Activated CD4-positive, alpha-beta T cell treated with anti-CD3 and anti-CD28 coated beads for 4 hours (primary cell): ENCODE measurements around the gene UNC5A.

Experiments used
- DNase-seq, 2 donors: peaks; one replicate each; pipeline ENCODE4 v3.0.0-alpha.2; 2020

Gene UNC5A

GRCh38 chr5:176781638-176782570 is 28.5 kb upstream of the UNC5A start:
- DNase-seq = no peak

GRCh38 chr5:176784218-176785165 is 25.9 kb upstream of the UNC5A start:
- DNase-seq = no peak

GRCh38 chr5:176785184-176786145 is 24.9 kb upstream of the UNC5A start:
- DNase-seq = no peak

DNA sequence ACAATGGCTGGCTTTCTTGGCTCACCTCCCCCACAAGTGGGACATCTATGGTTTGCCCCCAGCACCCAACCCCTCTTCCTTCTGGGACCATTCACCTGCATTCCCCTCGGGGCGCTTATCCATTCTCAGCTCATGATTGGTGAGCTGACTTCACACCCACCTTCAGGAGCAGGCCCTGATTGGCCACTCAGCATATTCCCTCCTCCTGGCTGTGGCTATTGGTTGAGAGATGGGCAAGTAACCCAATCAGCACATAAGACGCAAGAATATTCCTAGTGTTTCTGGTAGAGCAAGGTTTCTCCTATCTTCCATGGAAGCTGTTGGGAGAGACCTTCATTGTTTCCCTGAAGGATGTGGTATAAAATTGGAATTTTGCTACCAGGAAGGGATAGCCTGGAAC is 22.7 kb upstream of the UNC5A start:
- no peak for DNase-seq

DNA sequence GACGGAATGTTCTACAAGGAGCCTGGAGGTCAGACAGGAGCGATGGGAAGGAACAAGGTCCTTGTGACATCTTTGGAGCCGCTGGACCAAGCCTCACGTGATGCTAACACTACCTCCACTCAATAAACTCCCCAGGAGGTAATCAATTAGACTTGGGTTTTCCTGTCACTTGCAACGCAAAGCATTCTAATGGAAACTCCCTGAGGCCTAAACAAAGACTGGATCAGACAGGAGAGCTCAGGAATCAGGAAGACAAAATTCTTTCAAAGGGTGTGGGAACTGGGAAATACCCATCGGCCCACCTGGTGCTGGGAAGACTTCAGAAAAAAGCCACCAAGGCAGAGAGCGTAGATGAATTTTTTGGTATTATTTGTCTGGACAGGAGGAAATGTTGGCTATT is 22.3 kb upstream of the UNC5A start:
- no peak for DNase-seq

GRCh38 chr5:176788941-176789872 is 21.2 kb upstream of the UNC5A start:
- no peak for DNase-seq

- DNase-seq = no peak
Observed at GRCh38 chr5:176789873-176790615, 20.3 kb upstream of the UNC5A start.

DNA sequence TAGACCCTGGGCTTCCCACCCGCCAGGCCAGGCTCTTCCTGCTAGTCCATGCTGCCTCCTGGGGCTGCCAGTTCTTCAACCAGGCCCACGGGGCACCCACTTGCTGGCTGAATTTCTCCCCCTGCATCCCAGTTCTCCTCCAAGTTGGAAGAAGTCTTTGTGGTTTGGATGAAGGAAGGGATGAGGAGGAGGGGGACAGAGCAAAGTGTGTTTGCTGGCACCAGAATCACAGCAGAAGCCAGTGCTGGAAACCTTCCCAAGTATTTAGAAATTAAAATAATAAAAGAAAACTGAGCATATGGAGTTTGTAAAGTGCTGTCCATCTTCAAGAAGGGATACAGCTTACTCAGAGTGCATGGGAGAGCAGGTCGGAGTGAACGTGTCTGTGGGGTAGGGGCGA is 19.4 kb upstream of the UNC5A start:
- no peak for DNase-seq

GRCh38 chr5:176792655-176793342 is 17.6 kb upstream of the UNC5A start:
- no peak for DNase-seq

DNA sequence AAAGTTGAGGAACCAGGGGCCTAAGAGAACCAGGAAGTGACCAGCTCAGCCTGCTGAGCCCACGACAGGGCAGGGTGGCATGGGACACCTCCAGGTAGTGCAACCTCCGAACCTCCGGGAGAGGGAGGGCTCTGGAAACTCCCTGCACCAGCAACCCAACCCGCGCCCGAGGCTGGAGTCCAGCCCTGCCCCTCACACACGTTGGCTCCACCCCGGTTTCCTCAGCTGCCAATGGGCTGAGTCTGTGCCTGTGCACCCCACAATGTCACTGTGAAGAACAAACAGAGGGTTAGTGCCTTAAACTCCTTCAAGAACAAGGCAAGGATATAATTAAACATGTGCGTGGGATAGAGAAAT is 17.0 kb upstream of the UNC5A start:
- DNase-seq = no peak

DNA sequence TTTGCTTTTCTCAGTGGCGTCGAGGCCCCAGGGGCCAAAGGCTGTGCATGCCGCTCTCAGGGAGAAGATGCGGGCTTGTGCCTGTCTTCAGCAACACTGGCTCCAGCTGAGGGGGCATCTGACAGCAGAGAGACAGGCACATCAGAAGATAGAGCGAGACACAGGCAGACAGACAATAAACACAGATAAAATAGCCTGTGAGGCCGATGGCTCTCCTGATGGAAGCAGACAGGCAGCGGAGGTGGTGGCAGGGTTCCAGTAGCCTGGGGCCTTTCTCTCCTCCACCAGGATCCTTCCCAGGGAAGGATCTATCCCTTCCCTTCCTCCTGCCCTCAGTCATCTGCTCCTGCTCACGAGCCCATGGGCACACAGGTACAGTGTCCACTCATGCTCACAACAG is 16.6 kb upstream of the UNC5A start:
- DNase-seq = no peak

GRCh38 chr5:176794509-176794908 is 15.8 kb upstream of the UNC5A start:
- DNase-seq = no peak

DNA sequence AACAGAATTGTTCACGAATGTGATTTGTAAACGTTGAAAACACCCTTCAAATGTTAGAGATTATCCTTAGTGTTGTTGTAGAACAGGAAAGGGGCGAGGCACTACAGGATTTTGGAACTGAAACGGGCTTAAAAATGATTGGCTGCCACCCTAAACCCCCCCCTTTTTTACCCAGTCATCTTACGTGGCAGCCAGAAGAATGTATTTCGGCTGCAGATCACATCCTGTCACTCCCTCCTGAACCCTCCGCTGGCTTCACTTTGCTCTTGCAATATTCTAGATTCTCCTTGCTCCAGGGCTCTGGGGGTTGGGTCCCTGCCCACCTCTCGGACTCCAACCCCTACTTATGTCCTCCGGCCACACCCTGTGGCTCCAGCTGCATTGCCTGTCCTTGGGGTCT is 13.9 kb upstream of the UNC5A start:
- DNase-seq = no peak

- no peak for DNase-seq
Observed at GRCh38 chr5:176796970-176797369, 13.4 kb upstream of the UNC5A start.

- DNase-seq = no peak
Observed at GRCh38 chr5:176797456-176798050, 12.8 kb upstream of the UNC5A start.

DNA sequence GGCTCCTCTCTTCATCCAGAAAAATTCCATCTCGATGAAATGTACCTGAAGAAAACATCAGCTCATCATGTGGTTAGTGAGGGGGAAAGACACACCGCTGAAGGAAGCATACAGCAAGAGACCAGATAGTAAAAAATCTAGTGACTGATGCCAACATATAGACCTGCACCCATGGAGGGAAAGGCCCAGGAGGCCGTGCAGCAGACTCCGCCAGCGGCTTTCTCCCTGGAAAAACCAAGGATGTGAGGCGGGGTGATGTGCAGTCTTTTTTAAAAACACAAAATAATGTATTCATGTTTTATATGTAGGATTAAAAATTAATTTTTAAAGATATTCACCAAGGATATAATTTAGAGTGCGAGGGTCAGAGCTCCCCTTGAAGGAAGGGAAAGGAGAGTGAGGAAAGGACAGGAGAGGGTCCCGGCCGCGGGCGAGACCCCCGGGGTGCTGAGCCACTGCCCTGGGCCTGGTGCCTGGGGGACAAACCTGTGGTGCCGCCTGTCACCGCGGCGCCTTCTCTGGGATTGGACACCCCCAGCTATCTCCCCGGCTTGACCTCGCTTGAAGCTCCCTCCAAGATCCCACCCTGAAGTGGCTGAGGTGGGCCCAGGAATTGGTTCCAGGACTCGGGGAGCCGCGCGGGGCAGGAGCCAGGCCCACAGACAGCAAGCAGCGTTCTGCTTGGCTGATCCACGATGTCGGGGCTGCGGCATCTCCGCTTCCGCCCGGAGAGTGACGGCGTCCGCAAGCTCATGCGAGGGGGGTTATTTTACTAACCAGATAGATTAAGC is 12.1 kb upstream of the UNC5A start:
- no peak for DNase-seq

GRCh38 chr5:176798949-176799348 is 11.4 kb upstream of the UNC5A start:
- no peak for DNase-seq

- no peak for DNase-seq
Observed at GRCh38 chr5:176799488-176799887, 10.9 kb upstream of the UNC5A start.

DNA sequence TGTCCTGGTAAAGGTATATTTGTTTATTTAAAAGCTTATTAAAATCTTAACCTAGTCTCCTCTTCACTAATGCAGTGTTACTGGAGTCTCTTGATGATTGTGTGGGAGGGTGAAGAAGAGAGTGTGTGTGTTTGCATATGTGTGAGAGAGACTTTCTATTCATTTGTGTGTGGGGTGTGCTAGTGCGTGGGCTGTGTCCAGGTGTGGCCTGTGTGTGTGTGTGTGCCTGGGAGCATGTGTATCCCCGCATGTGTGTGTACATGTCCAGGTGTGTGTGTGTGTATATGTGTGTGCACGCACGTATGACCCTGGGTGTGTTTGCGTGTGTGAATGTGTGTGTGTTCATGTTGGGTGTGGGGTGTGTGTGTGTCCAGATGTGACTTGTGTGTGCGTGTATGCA is 10.3 kb upstream of the UNC5A start:
- DNase-seq = no peak
